ENCODE data around the gene CTRB2. TPM values are rescaled to one million over a fixed set of nuclear protein-coding genes. Genes with fewer than 3 reads are reported as not detected.

CTRB2 gene
- total RNA-seq, 4 donors from 2014 or later = not detected

DNA sequence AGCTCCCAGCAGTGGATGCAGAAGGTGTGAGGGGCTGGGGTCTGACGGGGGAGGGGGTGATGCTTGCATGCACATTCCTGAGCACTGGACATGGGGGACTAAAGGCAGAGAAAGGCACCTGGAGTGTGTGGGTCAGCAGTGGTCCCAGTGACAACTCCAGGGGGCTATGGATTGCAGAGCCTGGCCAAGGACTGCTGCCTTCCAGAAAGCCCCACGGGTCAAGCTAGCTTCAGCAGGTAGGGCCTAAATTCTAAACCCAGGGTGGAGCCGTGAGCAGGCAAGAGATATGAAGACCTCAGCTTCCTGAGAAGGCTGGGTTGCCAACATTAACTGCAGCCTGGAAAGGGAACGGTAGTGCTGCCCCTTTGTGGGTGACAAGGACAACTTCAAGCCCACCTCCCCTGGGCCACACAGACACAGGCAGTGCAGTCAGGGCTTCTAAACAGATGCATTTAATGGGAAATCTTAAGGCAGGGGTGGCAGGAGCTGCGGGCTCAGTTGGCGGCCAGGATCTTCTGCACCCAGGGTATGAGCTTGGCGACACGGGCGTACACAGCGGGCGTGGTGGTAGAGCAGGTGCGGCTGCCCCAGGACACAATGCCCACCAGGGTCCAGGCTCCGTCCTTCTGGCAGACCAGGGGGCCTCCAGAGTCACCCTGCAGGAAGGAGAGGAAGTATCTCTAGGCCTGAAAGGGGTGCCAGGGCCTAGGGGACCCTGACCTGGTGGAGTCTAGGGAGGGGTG lies 3.1 kb downstream of the CTRB2 start:
- Histone ChIP-seq H3K4me1 (peaks cover 0 to 13% (median 0%) of the 10 kb centered on the region in 4 donors), H3K27ac (no peak overlapping the region), H3K36me3 (no peaks in the 10 kb centered on the region), H3K27me3 (no peaks in the 10 kb centered on the region), H3K9me3 (no peaks in the 10 kb centered on the region), H3K4me3 (no peak overlapping the region)
- in situ Hi-C loops (cut with MboI; ENCODE audit: low pct_ligation_motif_present in 1 of 4, low pct_unique_long_range_greater_than_20kb in 1 of 4, low sequenced_read_pairs in 3 of 4) = loop anchor here in 2 of 4 donors (10.0 to 25.0 kb wide), 3 partner anchors 181 to 558 kb away; no protein-coding TSS in a partner anchor
- TF ChIP-seq POLR2AphosphoS5 (IDR thresholded peaks at IDR 0.05) (no peak), EP300 (IDR thresholded peaks at IDR 0.05; ENCODE audit: low read depth) (no peak), POLR2A (IDR thresholded peaks at IDR 0.05) (no peak)
- TF ChIP-seq, protein P1, sequence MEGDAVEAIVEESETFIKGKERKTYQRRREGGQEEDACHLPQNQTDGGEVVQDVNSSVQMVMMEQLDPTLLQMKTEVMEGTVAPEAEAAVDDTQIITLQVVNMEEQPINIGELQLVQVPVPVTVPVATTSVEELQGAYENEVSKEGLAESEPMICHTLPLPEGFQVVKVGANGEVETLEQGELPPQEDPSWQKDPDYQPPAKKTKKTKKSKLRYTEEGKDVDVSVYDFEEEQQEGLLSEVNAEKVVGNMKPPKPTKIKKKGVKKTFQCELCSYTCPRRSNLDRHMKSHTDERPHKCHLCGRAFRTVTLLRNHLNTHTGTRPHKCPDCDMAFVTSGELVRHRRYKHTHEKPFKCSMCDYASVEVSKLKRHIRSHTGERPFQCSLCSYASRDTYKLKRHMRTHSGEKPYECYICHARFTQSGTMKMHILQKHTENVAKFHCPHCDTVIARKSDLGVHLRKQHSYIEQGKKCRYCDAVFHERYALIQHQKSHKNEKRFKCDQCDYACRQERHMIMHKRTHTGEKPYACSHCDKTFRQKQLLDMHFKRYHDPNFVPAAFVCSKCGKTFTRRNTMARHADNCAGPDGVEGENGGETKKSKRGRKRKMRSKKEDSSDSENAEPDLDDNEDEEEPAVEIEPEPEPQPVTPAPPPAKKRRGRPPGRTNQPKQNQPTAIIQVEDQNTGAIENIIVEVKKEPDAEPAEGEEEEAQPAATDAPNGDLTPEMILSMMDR (IDR thresholded peaks at IDR 0.05) = no peak
- no peak for DNase-seq
- WGBS, 2 donors (ENCODE audit: low coverage in 1 of 2) = 70% methylated on average over 13 of the region's 13 CpGs; no CpG with 5 or more reads in 1 of the 2 donors
- intact Hi-C loops (cut with DNase I; ENCODE audit: low total_unique reads) = no loop called here

DNA sequence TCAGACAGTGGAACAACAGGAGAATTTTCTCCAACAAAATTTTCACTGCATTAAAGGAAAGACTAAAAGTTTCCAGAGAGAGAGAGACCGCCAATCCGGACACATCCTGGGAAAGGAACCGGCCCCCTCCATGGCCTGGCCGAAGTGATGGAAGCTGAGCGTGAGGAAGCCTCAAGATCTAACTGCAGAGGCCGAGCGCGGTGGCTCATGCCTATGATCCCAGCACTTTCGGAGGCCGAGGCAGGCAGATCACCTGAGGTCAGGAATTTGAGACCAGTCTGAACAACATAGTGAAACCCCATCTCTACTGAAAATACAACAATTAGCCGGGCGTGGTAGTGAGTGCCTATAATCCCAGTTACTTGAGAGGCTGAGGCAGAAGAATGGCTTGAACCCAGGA lies 3.9 kb downstream of the CTRB2 start:
- Histone ChIP-seq H3K27ac (no peak overlapping the region), H3K4me1 (peaks cover 0 to 13% (median 2%) of the 10 kb centered on the region in 4 donors), H3K27me3 (peaks cover 3% of the 10 kb centered on the region), H3K9me3 (no peaks in the 10 kb centered on the region), H3K4me3 (no peak overlapping the region), H3K36me3 (no peaks in the 10 kb centered on the region)
- TF ChIP-seq, protein P1 (IDR thresholded peaks at IDR 0.05) = no peak
- TF ChIP-seq POLR2AphosphoS5 (IDR thresholded peaks at IDR 0.05) (no peak), EP300 (IDR thresholded peaks at IDR 0.05; ENCODE audit: low read depth) (no peak), POLR2A (IDR thresholded peaks at IDR 0.05) (no peak)
- intact Hi-C loops (cut with DNase I; ENCODE audit: low total_unique reads) = no loop called here
- in situ Hi-C loops (cut with MboI; ENCODE audit: low pct_ligation_motif_present in 1 of 4, low pct_unique_long_range_greater_than_20kb in 1 of 4, low sequenced_read_pairs in 3 of 4) = loop anchor here in 2 of 4 donors (10.0 to 25.0 kb wide), 3 partner anchors 182 to 559 kb away; no protein-coding TSS in a partner anchor
- no peak for DNase-seq
- WGBS, 2 donors (ENCODE audit: low coverage in 1 of 2) = 86 to 87% methylated on average over 12 of the region's 12 CpGs

DNA sequence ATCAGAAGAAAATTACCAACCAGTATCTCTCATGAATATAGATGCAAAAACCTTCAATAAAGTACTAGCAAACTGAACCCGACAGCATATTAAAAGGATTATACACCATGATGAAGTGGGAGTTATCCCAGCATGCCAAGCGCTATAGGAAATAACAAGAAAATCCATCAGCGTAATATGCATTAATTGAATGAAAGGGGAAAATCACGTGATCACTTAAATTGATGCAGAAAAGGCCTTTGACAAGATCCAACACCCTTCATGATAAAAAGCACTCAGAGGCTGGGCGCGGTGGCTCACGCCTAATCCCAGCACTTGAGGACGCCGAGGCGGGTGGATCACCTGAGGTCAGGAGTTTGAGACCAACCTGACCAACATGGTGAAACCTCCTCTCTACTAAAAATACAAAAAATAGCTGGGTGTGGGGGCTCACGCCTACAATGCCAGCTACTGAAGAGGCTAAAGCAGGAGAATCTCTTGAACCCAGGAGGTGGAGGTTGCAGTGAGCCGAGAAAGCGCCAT lies 4.8 kb downstream of the CTRB2 start:
- H3K9me3 ChIP-seq = no peaks in the 10 kb centered on the region
- H3K4me1 ChIP-seq = peaks cover 0 to 13% (median 3%) of the 10 kb centered on the region in 4 donors
- H3K27ac ChIP-seq = no peak overlapping the region
- DNase-seq = no peak
- TF ChIP-seq, protein P1 (IDR thresholded peaks at IDR 0.05) = no peak
- TF ChIP-seq POLR2A (IDR thresholded peaks at IDR 0.05) (no peak), EP300 (IDR thresholded peaks at IDR 0.05; ENCODE audit: low read depth) (no peak)
- 85 to 93% methylated on average over 3 to 13 of the region's 13 CpGs for WGBS, 2 donors (ENCODE audit: low coverage in 1 of 2)
- H3K27me3 ChIP-seq = peaks cover 13% of the 10 kb centered on the region
- in situ Hi-C loops (cut with MboI; ENCODE audit: low pct_ligation_motif_present in 1 of 4, low pct_unique_long_range_greater_than_20kb in 1 of 4, low sequenced_read_pairs in 3 of 4) = loop anchor here in 2 of 4 donors (10.0 to 25.0 kb wide), 3 partner anchors 183 to 560 kb away; no protein-coding TSS in a partner anchor
- intact Hi-C loops (cut with DNase I; ENCODE audit: low total_unique reads) = no loop called here
- no peaks in the 10 kb centered on the region for H3K36me3 ChIP-seq
- no peak overlapping the region for H3K4me3 ChIP-seq

DNA sequence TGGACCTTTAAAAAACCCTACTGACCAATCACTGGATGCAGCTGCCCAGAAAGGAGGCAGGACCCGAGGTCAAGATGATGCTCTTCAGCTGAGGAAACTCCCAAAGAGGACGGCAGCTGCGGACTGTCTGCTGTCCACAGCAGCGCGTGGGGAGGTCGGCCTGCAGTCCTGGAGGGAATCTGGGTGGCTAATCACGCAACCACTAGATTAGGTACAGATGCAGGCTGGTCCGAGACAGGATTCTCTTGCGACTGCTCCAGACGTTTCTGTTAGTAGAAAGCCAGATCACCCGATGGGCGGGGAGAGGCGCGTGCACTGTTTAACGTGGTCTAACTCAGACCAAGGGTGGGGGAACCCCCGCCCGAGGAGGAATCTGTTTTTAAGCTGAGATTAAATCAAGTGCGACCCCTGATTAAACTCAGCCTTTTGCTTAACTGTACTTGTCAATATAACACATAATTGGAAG lies 8.8 kb downstream of the CTRB2 start:
- WGBS, 2 donors (ENCODE audit: low coverage in 1 of 2) = 17 to 28% methylated on average over 2 to 18 of the region's 18 CpGs
- in situ Hi-C loops (cut with MboI; ENCODE audit: low pct_ligation_motif_present in 1 of 4, low pct_unique_long_range_greater_than_20kb in 1 of 4, low sequenced_read_pairs in 3 of 4) = loop anchor here in 2 of 4 donors (25.0 kb wide), 1 partner anchor 564 kb away; no protein-coding TSS in a partner anchor
- Histone ChIP-seq H3K9me3 (no peaks in the 10 kb centered on the region), H3K4me1 (peaks cover 0 to 13% (median 3%) of the 10 kb centered on the region in 4 donors), H3K27ac (no peak overlapping the region), H3K36me3 (no peaks in the 10 kb centered on the region), H3K4me3 (no peak overlapping the region), H3K27me3 (peaks cover 26% of the 10 kb centered on the region)
- DNase-seq = no peak
- intact Hi-C loops (cut with DNase I; ENCODE audit: low total_unique reads) = no loop called here
- TF ChIP-seq POLR2AphosphoS5 (IDR thresholded peaks at IDR 0.05) = no peak
- TF ChIP-seq, protein P1 (IDR thresholded peaks at IDR 0.05) = no peak
- no peak for TF ChIP-seq POLR2A (IDR thresholded peaks at IDR 0.05)
- TF ChIP-seq EP300 (IDR thresholded peaks at IDR 0.05; ENCODE audit: low read depth) = no peak

All from transverse colon (tissue), 4 donors.